Stimulated activated CD4-positive, alpha-beta T cell treated with anti-CD3 and anti-CD28 coated beads, Interleukin-4, amount 100 ng/mL, for 4 hours (primary cell): ENCODE data around the gene PML.
"Not testable (repeated sequence)": the region's sequence is repeated elsewhere in the genome, so short reads cannot be mapped to it uniquely, and the experiment has no call there.

Source experiments
- DNase-seq, 2 experiments: peaks; one replicate each; pipeline ENCODE4 v3.0.0-alpha.2; 2020

PML gene

GRCh38 chr15:74042603-74043424 is 48.3 kb downstream of the PML start:
- no peak for DNase-seq

- DNase-seq = no peak
These were observed 49.1 kb downstream of the PML start for GRCh38 chr15:74043425-74044266.

- DNase-seq = no peak
These were observed 50.0 kb downstream of the PML start for GRCh38 chr15:74044267-74045110.

GRCh38 chr15:74045184-74045583 is 50.7 kb downstream of the PML start:
- DNase-seq = no peak

- DNase-seq = no peak
These were observed 51.2 kb downstream of the PML start for GRCh38 chr15:74045636-74046274.

GRCh38 chr15:74046275-74046674 is 51.8 kb downstream of the PML start:
- no peak for DNase-seq

- no peak for DNase-seq
These were observed 55.6 kb downstream of the PML start for GRCh38 chr15:74050127-74050526.

- no peak for DNase-seq
These were observed 56.2 kb downstream of the PML start for GRCh38 chr15:74050556-74051234.

- not testable (repeated sequence) for DNase-seq
These were observed 58.0 kb downstream of the PML start for GRCh38 chr15:74052271-74053260.

GRCh38 chr15:74053517-74053916 is 59.0 kb downstream of the PML start:
- no peak for DNase-seq

- peak; percentile 55 to 61 for DNase-seq
These were observed 59.5 kb downstream of the PML start for GRCh38 chr15:74053941-74054529.

- no peak for DNase-seq
These were observed 61.3 kb downstream of the PML start for GRCh38 chr15:74055804-74056203.

GRCh38 chr15:74056330-74056729 is 61.8 kb downstream of the PML start:
- DNase-seq = not testable (repeated sequence)

- DNase-seq = not testable (repeated sequence)
These were observed 64.7 kb downstream of the PML start for GRCh38 chr15:74059050-74059833.

GRCh38 chr15:74060251-74060650 is 65.7 kb downstream of the PML start:
- DNase-seq = no peak

- DNase-seq = no peak
These were observed 67.7 kb downstream of the PML start for GRCh38 chr15:74062236-74062635.

GRCh38 chr15:74062671-74063070 is 68.2 kb downstream of the PML start:
- DNase-seq = no peak

GRCh38 chr15:74063425-74064146 is 69.1 kb downstream of the PML start:
- DNase-seq = not testable (repeated sequence)

GRCh38 chr15:74064183-74064582 is 69.7 kb downstream of the PML start:
- DNase-seq = not testable (repeated sequence)
